IMR-90 (cell line): ENCODE data around the gene ZBTB38. TPM values are rescaled to one million over a fixed set of nuclear protein-coding genes. Genes with fewer than 3 reads are reported as not detected.
A peak's percentile ranks its signal among the peaks of the same experiment; 100 is the strongest.

Experiments used
- ATAC-seq: fragments of 200-7000 bp; cut with Tn5 transposase; 2 replicates; pipeline ENCODE4 v1.9.1; 2020; ENCODE audit warnings: low read depth, mild to moderate bottlenecking, moderate library complexity
- BruUV-seq: library from RNA; stranded (reverse); fragments of 400-500 nt; replicated peaks from 2 replicates; lab custom pipeline; 2021; lab: Mats Ljungman, UMichigan
- CTCF ChIA-PET: fragments of 300-600 bp; formaldehyde crosslinking; extraction: SDS; loops from one replicate; lab custom pipeline; 2021; ENCODE audit warnings: antibody characterized with exemption; lab: Yijun Ruan, JAX
- POLR2A ChIA-PET: fragments of 300-600 bp; sonication (Branson Sonifier 250); formaldehyde crosslinking; loops from one replicate; lab custom pipeline; 2022; ENCODE audit warnings: antibody characterized with exemption; ENCODE audit not compliant: unreplicated experiment; lab: Charles Lee
- DNase-seq: peaks from one replicate; pipeline ENCODE4 v3.0.0; 2013
- H2AFZ ChIP-seq: replicated peaks from 2 replicates; pipeline ENCODE3; 2013; ENCODE audit warnings: low read length, mild to moderate bottlenecking; ENCODE audit not compliant: poor library complexity
- H2AK5ac ChIP-seq: 2 replicates; pipeline ENCODE4 v1.6.1; 2013; ENCODE audit warnings: low read depth, low read length, inconsistent platforms
- H2AK9ac ChIP-seq: replicated peaks from 2 replicates; pipeline ENCODE3; 2013; ENCODE audit warnings: mild to moderate bottlenecking, low read depth, low read length, moderate library complexity; ENCODE audit not compliant: poor library complexity
- H2BK120ac ChIP-seq: 2 replicates; pipeline ENCODE4 v1.6.1; 2013; ENCODE audit warnings: low read depth, low read length, inconsistent platforms
- H2BK15ac ChIP-seq: 3 replicates; pipeline ENCODE4 v1.6.1; 2013; ENCODE audit warnings: low read depth, low read length, inconsistent platforms
- H2BK20ac ChIP-seq: 2 replicates; pipeline ENCODE4 v1.6.1; 2013; ENCODE audit warnings: low read depth, mild to moderate bottlenecking, inconsistent platforms, low read length, moderate library complexity
- H2BK5ac ChIP-seq: 2 replicates; pipeline ENCODE4 v1.6.1; 2013; ENCODE audit warnings: mild to moderate bottlenecking, low read depth, low read length, inconsistent platforms; ENCODE audit not compliant: poor library complexity, severe bottlenecking
- H3K14ac ChIP-seq: replicated peaks from 2 replicates; pipeline ENCODE4 v1.6.1; 2013; ENCODE audit warnings: low read depth, low read length, inconsistent platforms
- H3K18ac ChIP-seq: 2 replicates; pipeline ENCODE4 v1.6.1; 2013; ENCODE audit warnings: low read depth, low read length, control low read depth
- H3K23ac ChIP-seq: 2 replicates; pipeline ENCODE4 v1.6.1; 2013; ENCODE audit warnings: low read depth, low read length, inconsistent platforms
- H3K27ac ChIP-seq: 2 replicates; pipeline ENCODE4 v1.5.1; 2013; ENCODE audit warnings: mild to moderate bottlenecking, control low read depth, low read length; ENCODE audit not compliant: insufficient read depth
- H3K27me3 ChIP-seq: 2 replicates; pipeline ENCODE4 v1.6.1; 2013; ENCODE audit warnings: low read length; ENCODE audit not compliant: control insufficient read depth, insufficient read depth
- H3K36me3 ChIP-seq: 2 replicates; pipeline ENCODE4 v1.6.1; 2013; ENCODE audit warnings: low read length, mixed read lengths; ENCODE audit not compliant: control insufficient read depth, insufficient read depth
- H3K4ac ChIP-seq: 2 replicates; pipeline ENCODE4 v1.6.1; 2013; ENCODE audit warnings: low read depth, low read length, inconsistent platforms
- H3K4me1 ChIP-seq: 2 replicates; pipeline ENCODE4 v1.6.1; 2013; ENCODE audit warnings: low read length, mixed read lengths; ENCODE audit not compliant: control insufficient read depth, insufficient read depth
- H3K4me2 ChIP-seq: 2 replicates; pipeline ENCODE4 v1.6.1; 2013; ENCODE audit warnings: low read depth, mild to moderate bottlenecking, control low read depth, low read length, moderate library complexity
- H3K4me3 ChIP-seq: 2 replicates; pipeline ENCODE4 v1.5.1; 2013; ENCODE audit warnings: low read depth, mild to moderate bottlenecking, control low read depth, low read length, moderate library complexity; ENCODE audit not compliant: insufficient read depth
- H3K56ac ChIP-seq: 2 replicates; pipeline ENCODE4 v1.6.1; 2013; ENCODE audit warnings: low read length, inconsistent platforms; ENCODE audit not compliant: insufficient read depth; ENCODE audit errors: extremely low read depth
- H3K79me1 ChIP-seq, 2 experiments: 2 replicates each; pipeline ENCODE4 v1.6.1; 2013; ENCODE audit warnings: low read length in 2 of 2, inconsistent platforms in 1 of 2, low read depth in 1 of 2
- H3K9ac ChIP-seq: 2 replicates; pipeline ENCODE4 v1.6.1; 2013; ENCODE audit warnings: low read depth, low read length, control low read depth
- H3K9me1 ChIP-seq: 2 replicates; pipeline ENCODE4 v1.6.1; 2013; ENCODE audit warnings: low read length, inconsistent platforms; ENCODE audit not compliant: insufficient read depth
- H3K9me3 ChIP-seq: 2 replicates; pipeline ENCODE4 v1.6.1; 2013; ENCODE audit warnings: low read length; ENCODE audit not compliant: control insufficient read depth, insufficient read depth
- H4K20me1 ChIP-seq: 2 replicates; pipeline ENCODE4 v1.6.1; 2013; ENCODE audit warnings: low read length, inconsistent platforms; ENCODE audit not compliant: insufficient read depth
- H4K5ac ChIP-seq: 2 replicates; pipeline ENCODE4 v1.6.1; 2013; ENCODE audit warnings: mild to moderate bottlenecking, low read depth, low read length, control low read depth
- H4K8ac ChIP-seq, 2 experiments: 2 replicates each; pipeline ENCODE4 v1.6.1; 2013; ENCODE audit warnings: low read depth in 2 of 2, low read length in 2 of 2, control low read depth in 1 of 2, inconsistent platforms in 1 of 2
- H4K91ac ChIP-seq: 2 replicates; pipeline ENCODE4 v1.6.1; 2013; ENCODE audit warnings: low read depth, low read length, inconsistent platforms; ENCODE audit not compliant: insufficient read depth
- BHLHE40 ChIP-seq: fragments of 150-350 bp; IDR thresholded peaks from 2 replicates; pipeline ENCODE4 v1.6.1; 2016; ENCODE audit warnings: mild to moderate bottlenecking, low read depth, low read length
- CEBPB ChIP-seq: IDR thresholded peaks from 2 replicates; pipeline ENCODE4 v1.6.1; 2012; ENCODE audit warnings: low read depth, low read length, improper control_type of control experiment
- CHD1 ChIP-seq: IDR thresholded peaks from 2 replicates; pipeline ENCODE4 v1.6.1; 2012; ENCODE audit warnings: low read depth, low read length, improper control_type of control experiment
- ELK1 ChIP-seq: fragments of 150-350 bp; IDR thresholded peaks from 2 replicates; pipeline ENCODE4 v1.6.1; 2016; ENCODE audit warnings: low read depth, mild to moderate bottlenecking, low read length, moderate library complexity, borderline replicate concordance
- FOS ChIP-seq: fragments of 150-350 bp; IDR thresholded peaks from 2 replicates; pipeline ENCODE4 v1.6.1; 2016; ENCODE audit warnings: low read depth, low read length
- NFE2L2 ChIP-seq: fragments of 150-350 bp; IDR thresholded peaks from 2 replicates; pipeline ENCODE4 v1.6.1; 2016; ENCODE audit warnings: low read depth, mild to moderate bottlenecking, low read length
- POLR2A ChIP-seq: IDR thresholded peaks from 2 replicates; pipeline ENCODE4 v1.6.1; 2012; ENCODE audit warnings: mild to moderate bottlenecking, low read depth, low read length
- RAD21 ChIP-seq: IDR thresholded peaks from 2 replicates; pipeline ENCODE4 v1.6.1; 2012; ENCODE audit warnings: low read length, improper control_type of control experiment
- SMC3 ChIP-seq: fragments of 150-350 bp; IDR thresholded peaks from 2 replicates; pipeline ENCODE4 v1.6.1; 2016; ENCODE audit warnings: low read depth, mild to moderate bottlenecking, antibody characterized with exemption, low read length, moderate library complexity
- WGBS, 2 experiments: methylation state at CpG; one replicate each; pipeline versions ENCODE4 v1.1.5 to v1.1.7; 2013; ENCODE audit warnings: missing lambda C conversion rate in 2 of 2; ENCODE audit not compliant: insufficient read length in 1 of 2; ENCODE audit errors: extremely low coverage in 2 of 2; 5-methylcytosine and 5-hydroxymethylcytosine counted together
- dilution Hi-C: fragments of 300-500 bp; cut with HindIII; formaldehyde crosslinking; loops from one replicate; pipeline ENCODE4 v1.14.3; 2018; ENCODE audit warnings: low sequenced_read_pairs; ENCODE audit not compliant: unreplicated experiment
- in situ Hi-C: fragments of 300-500 bp; cut with MboI; formaldehyde crosslinking; loops from 3 replicates; pipeline ENCODE4 v1.14.3; 2019; ENCODE audit warnings: low sequenced_read_pairs, inconsistent platforms, mixed read lengths
- intact Hi-C: fragments of 100-400 bp; cut with micrococcal nuclease; formaldehyde crosslinking; loops from 2 replicates; pipeline ENCODE4 v1.10.0; 2022
- polyA plus RNA-seq, 3 experiments: library from polyadenylated mRNA; depleted of rRNA; stranded (reverse); fragments of >200 nt; gene quantifications; 2 replicates each; pipeline ENCODE4 v1.2.3, GENCODE V29; 2012; ENCODE audit warnings: low replicate concordance in 1 of 3
- total RNA-seq: library from RNA; depleted of rRNA; stranded (reverse); fragments of >200 nt; gene quantifications from 2 replicates; pipeline ENCODE4 v1.2.3, GENCODE V29; 2012

Gene ZBTB38
- total and polyA plus RNA-seq, 2 of the 4 experiments (the other 2 are of a cell fraction), result 44.9 to 274 TPM

GRCh38 chr3:141412087-141412935 lies 44.0 kb downstream of the ZBTB38 start:
- Histone ChIP-seq H4K5ac (peak overlapping the region; percentile 63), H2AK9ac (peak overlapping the region; percentile 87), H3K4me3 (no peak overlapping the region), H4K8ac (peak overlapping the region; percentile 64 to 98), H2BK120ac (peak overlapping the region; percentile 89), H3K27me3 (no peaks in the 10 kb centered on the region), H3K9me3 (no peaks in the 10 kb centered on the region), H2AK5ac (peak overlapping the region; percentile 99), H2BK5ac (peak overlapping the region; percentile 99), H3K27ac (peak overlapping the region; percentile 87), H3K79me1 (peaks cover 59 to 73% of the 10 kb centered on the region in 2 experiments), H3K4me1 (peaks cover 45% of the 10 kb centered on the region), H4K91ac (peak overlapping the region; percentile 96), H2BK20ac (peak overlapping the region; percentile 90), H2BK15ac (peak overlapping the region; percentile 97; the same call in 2 of the 3 replicates), H3K9ac (peak overlapping the region; percentile 62), H3K56ac (peak overlapping the region; percentile 90), H3K14ac (peak overlapping the region; percentile 96), H3K4ac (peak overlapping the region; percentile 99), H3K9me1 (peaks cover 44% of the 10 kb centered on the region), H3K4me2 (peak overlapping the region; percentile 52), H3K36me3 (peaks cover 59% of the 10 kb centered on the region), H4K20me1 (no peaks in the 10 kb centered on the region), H3K18ac (peak overlapping the region; percentile 82), H2AFZ (peak overlapping the region; percentile 53), H3K23ac (peak overlapping the region; percentile 91)
- in situ Hi-C loops (no loop called here), intact Hi-C loops (loop anchor here (1.0 to 2.0 kb wide), 2 partner anchors 8 to 36 kb away; no protein-coding TSS in a partner anchor), dilution Hi-C loops (no loop called here)
- TF ChIP-seq RAD21, result no peak; the same call in 1 of the 2 replicates
- TF ChIP-seq FOS, result peak; percentile 17; the same call in 1 of the 2 replicates
- peak; percentile 55; the same call in 1 of the 2 replicates for TF ChIP-seq POLR2A
- TF ChIP-seq CHD1, result no peak
- TF ChIP-seq NFE2L2, result no peak
- TF ChIP-seq BHLHE40, result no peak
- 0 out of 2 replicates have a peak, but pooled peaks have one; percentile 2 for TF ChIP-seq SMC3
- TF ChIP-seq CEBPB, result peak; percentile 16; the same call in 1 of the 2 replicates
- no peak for TF ChIP-seq ELK1
- ATAC-seq (peak; percentile 58), DNase-seq (peak; percentile 96)
- ChIA-PET POLR2A (interaction anchor here (0.6 to 1.8 kb wide), 6 partner anchors 8 to 49 kb away, joined by 3 to 9 read pairs (median 6); no protein-coding TSS in a partner anchor), CTCF (interaction anchor here (0.6 to 1.6 kb wide), 12 partner anchors 10 to 181 kb away, joined by 3 to 8 read pairs (median 3); partner anchors contain the start of gene PXYLP1)
- 14% methylated on average over 2 of the region's 10 CpGs; no CpG with 5 or more reads in 1 of the 2 experiments for WGBS, 2 experiments
- no TSS peak for BruUV-seq
